ENCODE data around the gene CDC25C.

The CDC25C gene

DNA sequence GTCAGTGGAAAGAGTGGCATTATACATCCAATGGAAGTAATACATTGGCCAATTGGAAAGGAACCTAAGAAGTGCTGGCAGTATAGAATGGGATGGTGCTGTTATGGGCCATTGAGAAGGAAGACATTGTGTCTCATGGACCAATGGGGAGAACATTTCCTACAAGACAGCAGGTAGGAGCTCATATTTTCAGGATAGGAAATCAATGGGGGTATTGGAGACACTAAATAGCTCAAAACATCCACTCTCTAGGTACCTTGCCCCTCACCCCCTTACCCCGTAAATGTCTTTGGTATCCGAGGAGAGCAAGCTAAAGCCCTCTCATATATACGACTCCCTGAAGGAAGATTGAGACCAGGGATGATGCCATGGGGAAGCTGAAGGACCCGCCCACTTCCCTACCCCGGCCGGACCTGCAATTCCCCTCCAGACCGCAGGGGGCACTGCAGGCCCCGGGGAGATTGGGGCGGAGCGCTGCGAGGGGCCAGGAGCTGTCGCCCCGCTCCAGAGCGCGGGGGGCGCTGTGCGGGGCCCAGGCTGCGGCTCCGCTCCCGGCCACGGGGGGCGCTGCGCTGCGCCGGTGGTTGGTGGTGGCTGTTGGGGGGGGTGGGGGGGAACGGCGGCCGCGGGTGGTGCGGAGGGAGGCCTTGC is 20.6 kb upstream of the CDC25C start, which contains the start of gene KDM3B:
TSS of gene KDM3B (plus strand) at position 615 of the 651 bp plus-strand sequence. CDS start 111 bp downstream, outside the sequence.
- Histone ChIP-seq H3K9me3 (ENCODE audit: severe bottlenecking) (peaks cover 4% of the 10 kb centered on the region), H3K27ac (peak within 1 kb of the TSS; percentile 87), H3K27me3 (ENCODE audit: insufficient read depth, low read depth, severe bottlenecking) (no peaks in the 10 kb centered on the region), H3K4me3 (ENCODE audit: low read depth, low read length) (peak within 1 kb of the TSS; percentile 98), H3K36me3 (peaks cover 18% of the 10 kb centered on the region)
- DNase-seq, result peak; percentile 84
- TF ChIP-seq, protein P1, sequence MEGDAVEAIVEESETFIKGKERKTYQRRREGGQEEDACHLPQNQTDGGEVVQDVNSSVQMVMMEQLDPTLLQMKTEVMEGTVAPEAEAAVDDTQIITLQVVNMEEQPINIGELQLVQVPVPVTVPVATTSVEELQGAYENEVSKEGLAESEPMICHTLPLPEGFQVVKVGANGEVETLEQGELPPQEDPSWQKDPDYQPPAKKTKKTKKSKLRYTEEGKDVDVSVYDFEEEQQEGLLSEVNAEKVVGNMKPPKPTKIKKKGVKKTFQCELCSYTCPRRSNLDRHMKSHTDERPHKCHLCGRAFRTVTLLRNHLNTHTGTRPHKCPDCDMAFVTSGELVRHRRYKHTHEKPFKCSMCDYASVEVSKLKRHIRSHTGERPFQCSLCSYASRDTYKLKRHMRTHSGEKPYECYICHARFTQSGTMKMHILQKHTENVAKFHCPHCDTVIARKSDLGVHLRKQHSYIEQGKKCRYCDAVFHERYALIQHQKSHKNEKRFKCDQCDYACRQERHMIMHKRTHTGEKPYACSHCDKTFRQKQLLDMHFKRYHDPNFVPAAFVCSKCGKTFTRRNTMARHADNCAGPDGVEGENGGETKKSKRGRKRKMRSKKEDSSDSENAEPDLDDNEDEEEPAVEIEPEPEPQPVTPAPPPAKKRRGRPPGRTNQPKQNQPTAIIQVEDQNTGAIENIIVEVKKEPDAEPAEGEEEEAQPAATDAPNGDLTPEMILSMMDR (IDR thresholded peaks at IDR 0.05; ENCODE audit: low read depth, low read length), result peak; percentile 97

DNA sequence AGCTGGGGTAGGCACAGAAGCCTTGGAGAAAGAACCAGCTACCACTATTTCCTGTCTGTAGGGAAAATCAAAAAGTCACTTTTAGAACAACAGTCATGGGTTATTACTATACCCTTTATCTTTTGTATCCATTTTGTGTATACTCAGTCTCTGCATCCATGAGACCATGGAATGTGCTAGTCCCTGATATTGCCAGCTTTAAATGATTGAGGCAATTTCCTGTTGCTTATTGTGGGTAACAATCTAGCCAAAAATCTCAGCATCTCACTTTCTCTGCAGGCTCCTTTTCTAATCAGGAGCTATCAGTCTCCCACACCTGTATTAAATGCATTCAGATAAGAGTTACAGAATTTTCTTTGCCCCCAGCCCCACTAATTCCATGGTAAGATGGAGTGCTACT is 19.9 kb upstream of the CDC25C start:
- Histone ChIP-seq H3K36me3 (peaks cover 25% of the 10 kb centered on the region), H3K9me3 (ENCODE audit: severe bottlenecking) (peaks cover 4% of the 10 kb centered on the region), H3K4me3 (ENCODE audit: low read depth, low read length) (no peak overlapping the region), H3K27ac (no peak overlapping the region), H3K27me3 (ENCODE audit: insufficient read depth, low read depth, severe bottlenecking) (no peaks in the 10 kb centered on the region)
- TF ChIP-seq, protein P1 (IDR thresholded peaks at IDR 0.05; ENCODE audit: low read depth, low read length), result no peak
- no peak for DNase-seq

DNA sequence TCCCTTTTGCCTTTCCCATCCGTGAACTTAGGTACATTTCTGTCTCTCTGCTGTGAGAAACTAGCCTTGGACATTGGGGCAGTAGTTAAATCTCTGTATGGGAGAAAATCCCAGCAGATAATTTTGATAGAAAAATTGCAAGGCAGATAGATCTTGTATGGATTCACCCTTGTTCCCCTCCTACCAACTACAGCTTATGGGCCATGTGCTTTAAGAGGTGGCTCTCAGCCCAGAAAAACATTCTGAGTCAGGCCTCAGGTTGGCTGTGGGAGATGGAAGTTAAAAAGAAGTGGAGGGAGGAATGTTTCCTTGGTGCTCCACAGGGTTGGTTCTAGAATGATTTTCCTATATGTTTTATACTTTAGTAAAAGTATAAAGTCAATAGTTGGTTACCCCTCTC is 19.5 kb upstream of the CDC25C start:
- Histone ChIP-seq H3K4me3 (ENCODE audit: low read depth, low read length) (no peak overlapping the region), H3K27ac (no peak overlapping the region), H3K36me3 (peaks cover 29% of the 10 kb centered on the region), H3K9me3 (ENCODE audit: severe bottlenecking) (peaks cover 4% of the 10 kb centered on the region), H3K27me3 (ENCODE audit: insufficient read depth, low read depth, severe bottlenecking) (no peaks in the 10 kb centered on the region)
- TF ChIP-seq, protein P1 (IDR thresholded peaks at IDR 0.05; ENCODE audit: low read depth, low read length), result no peak
- no peak for DNase-seq

DNA sequence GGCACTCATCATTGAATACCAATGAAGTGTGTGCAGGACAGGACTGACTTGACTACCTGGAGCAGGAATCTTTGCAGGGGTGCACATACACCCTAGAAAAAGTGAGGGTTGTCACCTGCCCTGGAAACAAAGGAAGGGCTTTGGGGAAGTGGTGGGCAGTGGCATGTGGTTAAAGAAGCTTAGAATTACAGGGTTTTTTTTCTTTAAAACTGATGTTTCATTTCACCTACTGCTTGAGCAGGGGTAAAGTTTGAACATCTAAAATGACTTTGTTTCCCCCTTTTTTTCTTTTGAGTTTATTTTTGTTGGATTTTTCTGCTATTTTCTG is 18.9 kb upstream of the CDC25C start:
- DNase-seq, result no peak
- H3K9me3 ChIP-seq (ENCODE audit: severe bottlenecking), result peaks cover 4% of the 10 kb centered on the region
- TF ChIP-seq, protein P1 (IDR thresholded peaks at IDR 0.05; ENCODE audit: low read depth, low read length), result no peak
- no peaks in the 10 kb centered on the region for H3K27me3 ChIP-seq (ENCODE audit: insufficient read depth, low read depth, severe bottlenecking)
- H3K36me3 ChIP-seq, result peaks cover 35% of the 10 kb centered on the region
- no peak overlapping the region for H3K4me3 ChIP-seq (ENCODE audit: low read depth, low read length)
- no peak overlapping the region for H3K27ac ChIP-seq

DNA sequence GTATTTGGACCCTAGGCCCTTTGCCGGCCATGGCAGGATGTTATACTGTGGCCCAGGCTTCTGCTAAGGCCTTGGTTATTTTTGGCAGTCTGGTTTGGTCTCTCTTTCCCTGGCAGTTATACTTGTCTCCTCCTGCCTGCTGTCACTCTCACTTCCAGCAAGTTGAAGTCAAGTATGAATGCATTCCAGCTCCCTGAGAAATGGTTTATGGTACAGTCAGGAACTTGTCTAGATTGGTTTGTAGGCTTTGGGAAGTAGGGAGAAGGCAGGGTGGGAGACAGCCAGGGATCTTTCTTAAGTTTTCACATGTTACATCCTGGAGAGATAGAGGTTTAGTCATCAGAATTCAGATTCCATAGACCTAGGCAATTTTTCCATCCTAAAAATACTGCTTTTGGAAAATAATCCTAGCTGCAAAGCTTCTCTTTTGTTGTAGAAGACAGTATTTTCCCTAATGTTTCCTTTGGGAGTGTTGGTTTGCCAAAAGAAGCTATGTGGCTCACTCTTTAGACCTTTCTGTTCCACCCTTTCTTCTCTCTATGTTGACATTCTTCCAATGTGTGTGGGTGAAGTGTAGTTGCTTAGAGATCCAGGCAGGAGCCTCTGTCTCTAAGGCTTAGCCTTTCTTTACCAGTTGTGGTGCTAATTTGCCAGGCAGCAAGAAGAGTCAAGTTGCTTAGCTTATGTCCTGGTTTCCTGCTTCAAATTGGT is 18.4 kb upstream of the CDC25C start:
- Histone ChIP-seq H3K36me3 (peaks cover 40% of the 10 kb centered on the region), H3K4me3 (ENCODE audit: low read depth, low read length) (no peak overlapping the region), H3K27me3 (ENCODE audit: insufficient read depth, low read depth, severe bottlenecking) (no peaks in the 10 kb centered on the region), H3K9me3 (ENCODE audit: severe bottlenecking) (peaks cover 4% of the 10 kb centered on the region), H3K27ac (no peak overlapping the region)
- DNase-seq, result no peak
- TF ChIP-seq, protein P1 (IDR thresholded peaks at IDR 0.05; ENCODE audit: low read depth, low read length), result no peak
